WTC11 (cell line): Measurements from ENCODE around the gene ASTN2.

ENCODE experiments used
- CREM ChIP-seq: sonication (generic); formaldehyde crosslinking; IDR thresholded peaks from 2 replicates; pipeline ENCODE4 v1.8.1; 2022; ENCODE audit warnings: mild to moderate bottlenecking, missing genetic modification reagents, moderate library complexity
- IRF2 ChIP-seq: sonication (generic); formaldehyde crosslinking; IDR thresholded peaks from 2 replicates; pipeline ENCODE4 v1.8.0; 2022; ENCODE audit warnings: low read depth, missing genetic modification reagents, borderline replicate concordance
- NFE2L1 ChIP-seq: sonication (generic); formaldehyde crosslinking; IDR thresholded peaks from 2 replicates; pipeline ENCODE4 v1.8.1; 2023; ENCODE audit warnings: missing genetic modification reagents
- TCF7 ChIP-seq: sonication (generic); formaldehyde crosslinking; IDR thresholded peaks from 2 replicates; pipeline ENCODE4 v1.8.0; 2022; ENCODE audit warnings: mild to moderate bottlenecking, low read depth, missing genetic modification reagents, moderate library complexity
- ZNF263 ChIP-seq: sonication (generic); formaldehyde crosslinking; IDR thresholded peaks from 2 replicates; pipeline ENCODE4 v1.8.1; 2022; ENCODE audit warnings: low read depth, mild to moderate bottlenecking, moderate library complexity, missing genetic modification reagents
- TF ChIP-seq, protein P1 (sequence below): fragments of 200-600 bp; IDR thresholded peaks from 2 replicates; pipeline ENCODE4 v1.8.0; 2022; ENCODE audit warnings: antibody characterized with exemption
- TF ChIP-seq, protein P2 (sequence below): sonication (generic); formaldehyde crosslinking; IDR thresholded peaks from 2 replicates; pipeline ENCODE4 v1.8.0; 2022; ENCODE audit warnings: missing genetic modification reagents
- TF ChIP-seq, protein P3 (sequence below): sonication (generic); formaldehyde crosslinking; IDR thresholded peaks from 2 replicates; pipeline ENCODE4 v1.8.0; 2022; ENCODE audit warnings: mild to moderate bottlenecking, missing genetic modification reagents
- TF ChIP-seq, protein P4 (sequence below): sonication (generic); formaldehyde crosslinking; IDR thresholded peaks from 2 replicates; pipeline ENCODE4 v1.8.1; 2022; ENCODE audit warnings: low read depth, missing genetic modification reagents, borderline replicate concordance

DNA sequence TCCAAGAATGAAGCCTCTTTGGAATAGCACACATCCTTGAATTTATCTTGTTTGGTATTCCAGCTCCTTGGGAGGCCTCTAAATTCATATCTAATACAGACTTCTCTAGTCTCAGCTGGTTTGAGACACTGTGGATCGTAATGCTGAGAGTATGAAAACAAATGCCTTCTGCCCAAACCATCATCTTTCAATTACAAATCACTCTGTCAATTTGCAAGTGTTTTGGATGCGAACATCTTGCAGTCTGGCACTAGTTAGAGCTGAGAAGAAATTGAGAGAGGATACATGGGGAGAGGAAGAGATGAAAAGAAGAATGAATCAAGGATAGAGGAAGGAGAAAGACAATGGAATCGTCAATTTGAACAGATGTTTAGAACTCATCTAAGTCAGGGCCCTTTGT, 342.6 kb downstream of the ASTN2 start:
- TF ChIP-seq, protein P1, sequence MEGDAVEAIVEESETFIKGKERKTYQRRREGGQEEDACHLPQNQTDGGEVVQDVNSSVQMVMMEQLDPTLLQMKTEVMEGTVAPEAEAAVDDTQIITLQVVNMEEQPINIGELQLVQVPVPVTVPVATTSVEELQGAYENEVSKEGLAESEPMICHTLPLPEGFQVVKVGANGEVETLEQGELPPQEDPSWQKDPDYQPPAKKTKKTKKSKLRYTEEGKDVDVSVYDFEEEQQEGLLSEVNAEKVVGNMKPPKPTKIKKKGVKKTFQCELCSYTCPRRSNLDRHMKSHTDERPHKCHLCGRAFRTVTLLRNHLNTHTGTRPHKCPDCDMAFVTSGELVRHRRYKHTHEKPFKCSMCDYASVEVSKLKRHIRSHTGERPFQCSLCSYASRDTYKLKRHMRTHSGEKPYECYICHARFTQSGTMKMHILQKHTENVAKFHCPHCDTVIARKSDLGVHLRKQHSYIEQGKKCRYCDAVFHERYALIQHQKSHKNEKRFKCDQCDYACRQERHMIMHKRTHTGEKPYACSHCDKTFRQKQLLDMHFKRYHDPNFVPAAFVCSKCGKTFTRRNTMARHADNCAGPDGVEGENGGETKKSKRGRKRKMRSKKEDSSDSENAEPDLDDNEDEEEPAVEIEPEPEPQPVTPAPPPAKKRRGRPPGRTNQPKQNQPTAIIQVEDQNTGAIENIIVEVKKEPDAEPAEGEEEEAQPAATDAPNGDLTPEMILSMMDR, result no peak
- TF ChIP-seq TCF7 (CRISPR knock-in tag) (no peak), CREM (CRISPR knock-in tag) (no peak), IRF2 (CRISPR knock-in tag) (no peak), ZNF263 (CRISPR knock-in tag) (no peak), NFE2L1 (no peak)
- TF ChIP-seq, protein P2, sequence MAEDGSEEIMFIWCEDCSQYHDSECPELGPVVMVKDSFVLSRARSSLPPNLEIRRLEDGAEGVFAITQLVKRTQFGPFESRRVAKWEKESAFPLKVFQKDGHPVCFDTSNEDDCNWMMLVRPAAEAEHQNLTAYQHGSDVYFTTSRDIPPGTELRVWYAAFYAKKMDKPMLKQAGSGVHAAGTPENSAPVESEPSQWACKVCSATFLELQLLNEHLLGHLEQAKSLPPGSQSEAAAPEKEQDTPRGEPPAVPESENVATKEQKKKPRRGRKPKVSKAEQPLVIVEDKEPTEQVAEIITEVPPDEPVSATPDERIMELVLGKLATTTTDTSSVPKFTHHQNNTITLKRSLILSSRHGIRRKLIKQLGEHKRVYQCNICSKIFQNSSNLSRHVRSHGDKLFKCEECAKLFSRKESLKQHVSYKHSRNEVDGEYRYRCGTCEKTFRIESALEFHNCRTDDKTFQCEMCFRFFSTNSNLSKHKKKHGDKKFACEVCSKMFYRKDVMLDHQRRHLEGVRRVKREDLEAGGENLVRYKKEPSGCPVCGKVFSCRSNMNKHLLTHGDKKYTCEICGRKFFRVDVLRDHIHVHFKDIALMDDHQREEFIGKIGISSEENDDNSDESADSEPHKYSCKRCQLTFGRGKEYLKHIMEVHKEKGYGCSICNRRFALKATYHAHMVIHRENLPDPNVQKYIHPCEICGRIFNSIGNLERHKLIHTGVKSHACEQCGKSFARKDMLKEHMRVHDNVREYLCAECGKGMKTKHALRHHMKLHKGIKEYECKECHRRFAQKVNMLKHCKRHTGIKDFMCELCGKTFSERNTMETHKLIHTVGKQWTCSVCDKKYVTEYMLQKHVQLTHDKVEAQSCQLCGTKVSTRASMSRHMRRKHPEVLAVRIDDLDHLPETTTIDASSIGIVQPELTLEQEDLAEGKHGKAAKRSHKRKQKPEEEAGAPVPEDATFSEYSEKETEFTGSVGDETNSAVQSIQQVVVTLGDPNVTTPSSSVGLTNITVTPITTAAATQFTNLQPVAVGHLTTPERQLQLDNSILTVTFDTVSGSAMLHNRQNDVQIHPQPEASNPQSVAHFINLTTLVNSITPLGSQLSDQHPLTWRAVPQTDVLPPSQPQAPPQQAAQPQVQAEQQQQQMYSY, result no peak
- TF ChIP-seq, protein P3, sequence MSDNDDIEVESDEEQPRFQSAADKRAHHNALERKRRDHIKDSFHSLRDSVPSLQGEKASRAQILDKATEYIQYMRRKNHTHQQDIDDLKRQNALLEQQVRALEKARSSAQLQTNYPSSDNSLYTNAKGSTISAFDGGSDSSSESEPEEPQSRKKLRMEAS (CRISPR knock-in tag), result no peak
- TF ChIP-seq, protein P4, sequence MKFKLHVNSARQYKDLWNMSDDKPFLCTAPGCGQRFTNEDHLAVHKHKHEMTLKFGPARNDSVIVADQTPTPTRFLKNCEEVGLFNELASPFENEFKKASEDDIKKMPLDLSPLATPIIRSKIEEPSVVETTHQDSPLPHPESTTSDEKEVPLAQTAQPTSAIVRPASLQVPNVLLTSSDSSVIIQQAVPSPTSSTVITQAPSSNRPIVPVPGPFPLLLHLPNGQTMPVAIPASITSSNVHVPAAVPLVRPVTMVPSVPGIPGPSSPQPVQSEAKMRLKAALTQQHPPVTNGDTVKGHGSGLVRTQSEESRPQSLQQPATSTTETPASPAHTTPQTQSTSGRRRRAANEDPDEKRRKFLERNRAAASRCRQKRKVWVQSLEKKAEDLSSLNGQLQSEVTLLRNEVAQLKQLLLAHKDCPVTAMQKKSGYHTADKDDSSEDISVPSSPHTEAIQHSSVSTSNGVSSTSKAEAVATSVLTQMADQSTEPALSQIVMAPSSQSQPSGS (CRISPR knock-in tag), result no peak
